Glutamatergic neuron (in vitro differentiated cells): ENCODE measurements around the gene MFAP5. TPM values are rescaled to one million over a fixed set of nuclear protein-coding genes. Genes with fewer than 3 reads are reported as not detected.

ENCODE experiments used
- DNase-seq: peaks from one replicate; pipeline ENCODE4 v3.0.0; 2022
- H3K27ac Mint-ChIP-seq: one replicate; pipeline ENCODE4 v1.8.0; 2020; ENCODE audit warnings: mild to moderate bottlenecking, mixed read lengths, inconsistent platforms; ENCODE audit not compliant: unreplicated experiment
- H3K27me3 Mint-ChIP-seq: one replicate; pipeline ENCODE4 v1.8.0; 2020; ENCODE audit warnings: mild to moderate bottlenecking, moderate library complexity, mixed read lengths, inconsistent platforms; ENCODE audit not compliant: unreplicated experiment
- H3K36me3 Mint-ChIP-seq: one replicate; pipeline ENCODE4 v1.8.0; 2020; ENCODE audit warnings: mild to moderate bottlenecking, mixed read lengths, inconsistent platforms; ENCODE audit not compliant: unreplicated experiment
- H3K4me1 Mint-ChIP-seq: one replicate; pipeline ENCODE4 v1.8.0; 2020; ENCODE audit warnings: mild to moderate bottlenecking, low read depth, mixed read lengths, inconsistent platforms; ENCODE audit not compliant: unreplicated experiment
- H3K4me3 Mint-ChIP-seq: one replicate; pipeline ENCODE4 v1.8.0; 2020; ENCODE audit warnings: mild to moderate bottlenecking, mixed read lengths, inconsistent platforms; ENCODE audit not compliant: unreplicated experiment
- H3K9me3 Mint-ChIP-seq: one replicate; pipeline ENCODE4 v1.8.0; 2020; ENCODE audit warnings: mild to moderate bottlenecking, moderate library complexity, mixed read lengths, inconsistent platforms; ENCODE audit not compliant: unreplicated experiment
- CTCF ChIP-seq: fragments of 200-600 bp; sonication (generic); IDR thresholded peaks from one replicate; pipeline ENCODE4 v1.5.0; 2021; ENCODE audit not compliant: partially characterized antibody, unreplicated experiment
- total RNA-seq: library from RNA; stranded (reverse); fragmentation: NEBNext Ultra II Directional; extraction: Animal tissue kit (Norgen Biotek cat#: 25700); gene quantifications from one replicate; pipeline ENCODE4 v1.2.1, GENCODE V29; 2021; ENCODE audit not compliant: unreplicated experiment

Gene MFAP5
- total RNA-seq, 1 donor from 2014 or later, result not detected

GRCh38 chr12:8665759-8666158, 3.1 kb upstream of the MFAP5 start:
- H3K9me3 Mint-ChIP-seq, result peaks cover 4% of the 10 kb centered on the region
- DNase-seq, result no peak
- no peak overlapping the region for H3K4me3 Mint-ChIP-seq
- peaks cover 2% of the 10 kb centered on the region for H3K27me3 Mint-ChIP-seq
- peaks cover 12% of the 10 kb centered on the region for H3K4me1 Mint-ChIP-seq
- no peak for TF ChIP-seq CTCF
- H3K27ac Mint-ChIP-seq, result no peak overlapping the region
- no peaks in the 10 kb centered on the region for H3K36me3 Mint-ChIP-seq

GRCh38 chr12:8664228-8664913, 1.7 kb upstream of the MFAP5 start:
- H3K27me3 Mint-ChIP-seq, result peaks cover 2% of the 10 kb centered on the region
- H3K4me1 Mint-ChIP-seq, result peaks cover 12% of the 10 kb centered on the region
- no peak for DNase-seq
- H3K36me3 Mint-ChIP-seq, result no peaks in the 10 kb centered on the region
- H3K9me3 Mint-ChIP-seq, result peaks cover 4% of the 10 kb centered on the region
- no peak for TF ChIP-seq CTCF
- H3K27ac Mint-ChIP-seq, result peak overlapping the region; percentile 79
- peak overlapping the region; percentile 2 for H3K4me3 Mint-ChIP-seq

GRCh38 chr12:8661751-8662150, 875 bp downstream of the MFAP5 start:
- Mint-ChIP-seq H3K4me1 (peaks cover 12% of the 10 kb centered on the region), H3K27me3 (peaks cover 2% of the 10 kb centered on the region), H3K36me3 (no peaks in the 10 kb centered on the region), H3K9me3 (peaks cover 7% of the 10 kb centered on the region), H3K4me3 (no peak overlapping the region), H3K27ac (no peak overlapping the region)
- no peak for DNase-seq
- TF ChIP-seq CTCF, result no peak

- Mint-ChIP-seq H3K27ac (no peak overlapping the region), H3K4me3 (no peak overlapping the region), H3K27me3 (peaks cover 2% of the 10 kb centered on the region), H3K36me3 (no peaks in the 10 kb centered on the region), H3K4me1 (peaks cover 12% of the 10 kb centered on the region), H3K9me3 (peaks cover 7% of the 10 kb centered on the region)
- no peak for DNase-seq
- no peak for TF ChIP-seq CTCF
Observed at GRCh38 chr12:8661016-8661415, 1.6 kb downstream of the MFAP5 start.

GRCh38 chr12:8658346-8658745, 4.3 kb downstream of the MFAP5 start:
- H3K4me1 Mint-ChIP-seq, result no peaks in the 10 kb centered on the region
- H3K27ac Mint-ChIP-seq, result no peak overlapping the region
- TF ChIP-seq CTCF, result no peak
- no peaks in the 10 kb centered on the region for H3K27me3 Mint-ChIP-seq
- H3K4me3 Mint-ChIP-seq, result no peak overlapping the region
- no peak for DNase-seq
- H3K9me3 Mint-ChIP-seq, result peaks cover 3% of the 10 kb centered on the region
- H3K36me3 Mint-ChIP-seq, result no peaks in the 10 kb centered on the region
